ENCODE measurements around the gene NID1.

DNA sequence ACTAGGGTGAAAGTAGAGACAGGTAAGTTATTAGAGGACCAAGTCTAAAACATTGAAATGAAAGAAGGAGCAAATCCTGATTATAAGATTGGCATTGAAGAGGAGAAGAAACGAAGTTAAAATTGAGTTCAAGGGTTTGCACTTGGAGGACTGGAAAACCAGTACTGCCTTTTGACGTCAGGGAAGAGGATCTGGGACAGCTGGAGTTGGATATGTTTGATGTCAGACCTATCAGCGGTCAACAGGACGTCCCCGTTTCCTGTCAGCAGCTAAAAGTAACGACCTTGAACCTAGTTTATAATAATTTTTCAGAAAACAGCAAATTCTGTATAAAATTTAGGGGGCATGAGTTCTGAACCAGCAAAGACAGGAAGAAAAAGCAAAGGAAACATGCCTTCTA lies 1.2 kb upstream of the NID1 start:
- TF ChIP-seq, protein P1, sequence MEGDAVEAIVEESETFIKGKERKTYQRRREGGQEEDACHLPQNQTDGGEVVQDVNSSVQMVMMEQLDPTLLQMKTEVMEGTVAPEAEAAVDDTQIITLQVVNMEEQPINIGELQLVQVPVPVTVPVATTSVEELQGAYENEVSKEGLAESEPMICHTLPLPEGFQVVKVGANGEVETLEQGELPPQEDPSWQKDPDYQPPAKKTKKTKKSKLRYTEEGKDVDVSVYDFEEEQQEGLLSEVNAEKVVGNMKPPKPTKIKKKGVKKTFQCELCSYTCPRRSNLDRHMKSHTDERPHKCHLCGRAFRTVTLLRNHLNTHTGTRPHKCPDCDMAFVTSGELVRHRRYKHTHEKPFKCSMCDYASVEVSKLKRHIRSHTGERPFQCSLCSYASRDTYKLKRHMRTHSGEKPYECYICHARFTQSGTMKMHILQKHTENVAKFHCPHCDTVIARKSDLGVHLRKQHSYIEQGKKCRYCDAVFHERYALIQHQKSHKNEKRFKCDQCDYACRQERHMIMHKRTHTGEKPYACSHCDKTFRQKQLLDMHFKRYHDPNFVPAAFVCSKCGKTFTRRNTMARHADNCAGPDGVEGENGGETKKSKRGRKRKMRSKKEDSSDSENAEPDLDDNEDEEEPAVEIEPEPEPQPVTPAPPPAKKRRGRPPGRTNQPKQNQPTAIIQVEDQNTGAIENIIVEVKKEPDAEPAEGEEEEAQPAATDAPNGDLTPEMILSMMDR (IDR thresholded peaks at IDR 0.05) = no peak
- TF ChIP-seq EP300 (IDR thresholded peaks at IDR 0.05) = no peak
- no peak for TF ChIP-seq POLR2AphosphoS5 (IDR thresholded peaks at IDR 0.05)
- no peak for TF ChIP-seq POLR2A (IDR thresholded peaks at IDR 0.05)

All from upper lobe of left lung (tissue), 4 donors.